Endothelial cell of umbilical vein (primary cell): ENCODE results near the gene CIPC.

Experiments used
- CTCF ChIP-seq, 2 donors: IDR thresholded peaks; 1 replicate in 1 of 2; 2 replicates in 1 of 2; pipeline ENCODE4 v1.5.1; 2011; ENCODE audit warnings: low read length in 2 of 2, mild to moderate bottlenecking in 2 of 2, moderate library complexity in 2 of 2, control low read depth in 1 of 2, inconsistent platforms in 1 of 2, low read depth in 1 of 2; ENCODE audit not compliant: insufficient read depth in 1 of 2; ENCODE audit errors: extremely low read depth in 1 of 2
- EZH2 ChIP-seq: IDR thresholded peaks from 2 replicates; pipeline ENCODE4 v1.6.1; 2012; ENCODE audit warnings: borderline replicate concordance, low read depth, mild to moderate bottlenecking, moderate library complexity, low read length, inconsistent platforms; ENCODE audit not compliant: severe bottlenecking
- GATA2 ChIP-seq: IDR thresholded peaks from 2 replicates; pipeline ENCODE4 v1.7.0; 2011; ENCODE audit warnings: low read depth, mild to moderate bottlenecking, moderate library complexity, mixed read lengths, low read length; ENCODE audit not compliant: insufficient read length, insufficient read depth
- JUN ChIP-seq: IDR thresholded peaks from 2 replicates; pipeline ENCODE4 v1.6.1; 2011; ENCODE audit warnings: borderline replicate concordance, low read depth; ENCODE audit not compliant: insufficient read length, insufficient read depth
- MAX ChIP-seq: IDR thresholded peaks from 2 replicates; pipeline ENCODE4 v1.6.1; 2011; ENCODE audit not compliant: insufficient read depth, insufficient read length
- POLR2A ChIP-seq: IDR thresholded peaks from 2 replicates; pipeline ENCODE4 v1.6.1; 2012; ENCODE audit warnings: low read depth, mild to moderate bottlenecking, control low read depth, low read length
- POLR2AphosphoS5 ChIP-seq: IDR thresholded peaks from 2 replicates; pipeline ENCODE4 v1.6.1; 2012; ENCODE audit warnings: low read depth, mild to moderate bottlenecking, control low read depth, low read length, moderate library complexity; ENCODE audit not compliant: insufficient read depth

DNA sequence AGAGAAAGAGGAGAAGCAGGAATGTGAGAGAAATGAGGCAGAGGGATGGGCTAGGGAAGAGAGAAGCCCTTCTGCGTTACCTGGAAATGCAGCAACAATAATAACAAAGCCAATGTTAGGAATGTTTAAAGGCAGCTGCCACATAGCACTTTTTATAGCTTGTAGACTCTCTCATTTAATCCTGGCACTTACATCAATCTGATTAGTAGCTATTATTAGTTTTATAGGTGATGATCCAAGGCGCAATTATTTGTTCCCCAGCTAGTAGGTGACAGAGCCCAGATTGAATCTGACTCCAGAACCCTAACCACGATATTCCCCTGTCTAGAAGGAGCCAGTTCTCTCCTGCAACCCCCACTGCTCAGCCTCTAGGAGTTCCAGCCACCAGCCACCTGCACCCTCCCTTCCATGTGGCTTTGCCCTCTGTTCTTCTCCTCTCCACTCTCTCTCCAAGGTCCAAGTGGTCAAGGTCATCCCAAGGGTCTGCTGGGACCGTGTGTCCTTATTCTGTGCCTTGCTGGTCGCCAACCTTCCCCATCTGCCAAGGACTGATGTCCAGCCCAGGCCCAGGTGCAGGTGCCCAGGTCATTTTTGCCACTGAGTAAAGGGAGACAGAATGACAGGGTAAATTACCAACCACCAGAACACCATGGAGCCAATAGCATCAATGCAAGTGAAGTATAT lies 29.4 kb upstream of the CIPC start:
- TF ChIP-seq CTCF (IDR thresholded peaks at IDR 0.05; ENCODE audit: extremely low read depth in 1 of 2, insufficient read depth in 1 of 2, low read depth in 1 of 2, low read length in 2 of 2) (no peak), EZH2 (no peak), POLR2A (no peak), MAX (no peak), GATA2 (no peak), POLR2AphosphoS5 (no peak), JUN (no peak)
